GM12873 (cell line): Measurements from ENCODE around the gene C1orf198.

Experiments
- CTCF ChIP-seq: IDR thresholded peaks from 2 replicates; pipeline ENCODE4 v1.5.1; 2012; ENCODE audit warnings: low read depth, mild to moderate bottlenecking, moderate library complexity, low read length, control low read depth; ENCODE audit not compliant: insufficient read depth; ENCODE audit errors: missing control alignments

Gene C1orf198

GRCh38 chr1:230842801-230843200 is 25.5 kb downstream of the C1orf198 start:
- no peak for TF ChIP-seq CTCF

GRCh38 chr1:230839173-230839572 is 29.1 kb downstream of the C1orf198 start:
- no peak for TF ChIP-seq CTCF

GRCh38 chr1:230836793-230837192 is 31.5 kb downstream of the C1orf198 start:
- no peak for TF ChIP-seq CTCF

GRCh38 chr1:230836347-230836746 is 32.0 kb downstream of the C1orf198 start:
- no peak for TF ChIP-seq CTCF

GRCh38 chr1:230834292-230834691 is 34.0 kb downstream of the C1orf198 start:
- TF ChIP-seq CTCF = no peak

GRCh38 chr1:230833511-230833910 is 34.8 kb downstream of the C1orf198 start:
- TF ChIP-seq CTCF = no peak

- no peak for TF ChIP-seq CTCF
These were observed 35.8 kb downstream of the C1orf198 start for GRCh38 chr1:230832476-230832875.
